HG02678 (cell line): ENCODE results near the gene MAP4K4.

Experiments used
- ATAC-seq: cut with Tn5 transposase; IDR thresholded peaks from one replicate; pipeline ENCODE4 v1.9.1; 2021; ENCODE audit warnings: mild to moderate bottlenecking, moderate library complexity; ENCODE audit not compliant: unreplicated experiment

The MAP4K4 gene

DNA sequence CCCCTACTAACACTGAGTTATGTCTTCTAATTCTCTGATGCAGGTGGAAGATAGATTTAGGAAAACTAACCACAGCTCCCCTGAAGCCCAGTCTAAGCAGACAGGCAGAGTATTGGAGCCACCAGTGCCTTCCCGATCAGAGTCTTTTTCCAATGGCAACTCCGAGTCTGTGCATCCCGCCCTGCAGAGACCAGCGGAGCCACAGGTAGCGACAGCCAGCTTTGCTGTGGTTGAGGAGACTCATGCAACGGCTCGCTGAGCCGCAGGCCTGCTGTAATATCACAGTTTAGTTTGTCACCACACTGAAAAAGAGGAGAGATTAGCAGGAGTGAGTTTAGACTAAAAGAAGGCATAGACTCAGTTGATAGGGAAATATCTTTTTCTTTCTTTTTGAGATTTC lies 163.3 kb downstream of the MAP4K4 start:
- no peak for ATAC-seq

DNA sequence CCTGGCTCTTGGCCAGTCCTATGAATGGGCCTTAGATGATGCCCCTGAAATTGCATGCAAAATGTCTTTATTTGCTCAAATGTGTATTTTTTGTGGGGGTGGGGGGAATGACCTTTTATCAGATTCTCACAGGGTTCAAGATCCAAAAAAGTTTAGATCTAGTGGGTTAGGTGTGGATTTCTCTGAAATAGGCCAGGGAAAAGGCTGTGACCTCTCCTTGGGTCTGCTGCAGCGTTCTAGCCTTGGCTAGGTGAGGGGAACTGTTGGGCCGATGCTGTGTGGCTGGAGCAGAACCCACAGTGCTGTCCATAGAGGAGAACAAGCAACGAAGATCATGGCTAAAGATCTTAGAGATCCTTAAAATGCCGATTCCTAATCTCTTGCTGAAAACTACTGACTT lies 163.9 kb downstream of the MAP4K4 start:
- ATAC-seq: no peak

DNA sequence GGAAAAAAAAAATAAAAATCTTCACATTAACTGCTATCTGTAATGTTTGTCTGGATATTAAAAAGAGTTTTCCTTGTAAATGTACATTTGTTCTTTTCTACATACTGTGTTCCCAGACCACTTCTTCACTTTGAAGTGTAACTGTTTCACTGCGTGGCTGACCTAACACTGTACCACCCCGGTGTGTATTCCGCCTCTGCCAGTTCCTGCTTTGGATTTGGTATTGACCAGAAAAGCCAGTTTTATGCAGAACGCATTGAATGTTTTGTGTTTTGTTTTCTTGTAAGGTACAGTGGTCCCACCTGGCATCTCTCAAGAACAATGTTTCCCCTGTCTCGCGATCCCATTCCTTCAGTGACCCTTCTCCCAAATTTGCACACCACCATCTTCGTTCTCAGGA lies 166.0 kb downstream of the MAP4K4 start:
- ATAC-seq: no peak

DNA sequence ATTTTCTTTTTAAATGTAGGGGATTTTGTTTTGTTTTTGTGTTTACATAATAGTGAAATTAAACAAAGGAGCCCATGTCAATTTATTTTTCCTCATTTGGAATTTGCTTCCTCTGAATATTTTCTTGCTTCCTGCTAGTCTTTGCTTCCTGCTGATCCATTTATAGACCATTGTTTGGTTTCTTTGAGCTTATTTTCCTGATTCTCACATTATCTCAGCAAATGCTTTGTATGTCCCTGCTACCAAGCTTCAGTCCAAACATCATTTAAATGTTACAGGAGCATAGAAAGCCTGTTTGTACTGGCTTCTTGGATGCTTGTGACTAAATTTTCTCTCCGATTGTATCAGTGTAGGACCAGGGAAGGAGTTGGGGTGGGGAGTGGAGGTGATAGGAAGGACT lies 166.9 kb downstream of the MAP4K4 start:
- ATAC-seq: no peak

DNA sequence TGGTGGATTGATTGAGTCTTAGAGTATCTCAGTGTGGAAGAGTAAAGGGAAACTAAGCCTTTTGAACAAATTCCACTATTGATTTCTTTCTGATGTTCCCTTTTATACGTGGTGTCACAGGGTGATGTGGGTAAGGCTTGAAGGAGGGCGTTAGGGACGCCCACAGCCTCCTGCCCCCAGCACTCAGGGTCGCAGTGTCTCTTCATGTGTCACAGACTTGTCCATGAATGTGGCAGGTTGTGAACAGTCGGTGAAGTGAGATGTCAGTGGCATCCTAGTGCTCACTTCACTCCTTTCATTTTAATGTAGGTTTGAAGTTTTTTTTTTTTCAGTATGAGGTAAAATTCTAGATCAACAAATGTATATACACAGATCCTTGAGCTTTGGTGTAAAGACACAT lies 171.0 kb downstream of the MAP4K4 start:
- ATAC-seq: no peak

DNA sequence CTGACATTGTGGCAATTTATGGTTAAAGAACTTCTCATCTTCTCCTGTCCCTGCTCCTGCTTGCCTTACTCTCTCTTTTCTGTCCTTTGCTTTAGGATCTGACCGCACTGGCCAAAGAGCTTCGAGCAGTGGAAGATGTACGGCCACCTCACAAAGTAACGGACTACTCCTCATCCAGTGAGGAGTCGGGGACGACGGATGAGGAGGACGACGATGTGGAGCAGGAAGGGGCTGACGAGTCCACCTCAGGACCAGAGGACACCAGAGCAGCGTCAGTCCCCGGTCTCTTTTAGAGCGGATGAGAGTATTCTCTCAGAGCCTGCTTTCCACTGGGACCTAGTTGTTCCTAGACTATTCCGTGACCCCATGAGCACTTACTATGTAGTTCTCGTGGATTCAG lies 172.0 kb downstream of the MAP4K4 start:
- ATAC-seq: no peak

DNA sequence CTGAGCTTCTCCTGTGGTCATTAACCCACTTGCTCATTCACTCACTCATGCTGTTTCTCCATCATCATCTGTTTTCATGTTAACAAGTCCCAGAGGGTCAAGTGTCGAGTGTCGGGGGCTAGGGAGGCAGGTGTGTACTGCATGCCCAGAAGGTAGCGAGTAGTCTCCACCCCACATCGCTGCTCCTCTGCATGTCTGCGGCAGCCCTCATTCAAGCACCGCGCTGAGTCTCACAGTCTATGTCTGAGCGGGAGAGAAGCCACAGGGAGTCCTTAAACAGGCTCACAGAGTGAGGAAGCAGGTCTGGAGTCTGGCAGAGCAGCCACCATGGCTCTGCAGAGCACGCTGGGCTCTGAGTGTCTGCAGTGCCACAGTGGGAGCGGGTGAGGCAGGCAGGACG lies 172.9 kb downstream of the MAP4K4 start:
- ATAC-seq: no peak

DNA sequence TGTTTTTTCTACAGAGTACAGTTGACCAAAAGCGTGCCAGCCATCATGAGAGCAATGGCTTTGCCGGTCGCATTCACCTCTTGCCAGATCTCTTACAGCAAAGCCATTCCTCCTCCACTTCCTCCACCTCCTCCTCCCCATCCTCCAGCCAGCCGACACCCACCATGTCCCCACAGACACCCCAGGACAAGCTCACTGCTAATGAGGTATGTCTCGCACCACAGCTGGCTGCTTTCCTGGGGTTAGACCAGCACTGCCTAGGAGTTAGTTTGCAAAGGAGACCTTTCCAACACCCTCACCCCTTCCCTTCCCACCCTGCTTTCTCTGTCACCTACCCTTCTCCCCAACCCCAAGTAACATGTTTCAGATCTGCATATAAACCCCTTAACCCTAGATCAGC lies 174.0 kb downstream of the MAP4K4 start:
- ATAC-seq: no peak

DNA sequence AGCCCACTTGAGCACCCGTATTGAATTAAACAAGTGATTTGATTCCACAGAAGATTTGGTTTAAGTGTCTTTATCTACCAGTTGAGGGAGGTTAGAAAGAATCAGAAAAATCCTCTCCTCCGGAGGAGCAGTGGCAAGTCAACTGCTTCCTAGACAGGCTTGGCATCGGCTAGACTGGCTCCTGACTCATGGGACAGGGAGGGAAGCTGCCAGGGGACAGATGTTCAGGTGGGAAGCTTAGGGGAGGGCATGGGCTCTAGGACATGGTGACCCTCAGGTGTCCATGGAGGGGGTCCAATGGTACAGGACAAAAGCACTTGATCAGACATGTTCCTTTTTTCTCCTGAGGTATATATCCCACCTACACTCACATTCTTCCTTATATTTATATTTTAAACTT lies 175.0 kb downstream of the MAP4K4 start:
- no peak for ATAC-seq

DNA sequence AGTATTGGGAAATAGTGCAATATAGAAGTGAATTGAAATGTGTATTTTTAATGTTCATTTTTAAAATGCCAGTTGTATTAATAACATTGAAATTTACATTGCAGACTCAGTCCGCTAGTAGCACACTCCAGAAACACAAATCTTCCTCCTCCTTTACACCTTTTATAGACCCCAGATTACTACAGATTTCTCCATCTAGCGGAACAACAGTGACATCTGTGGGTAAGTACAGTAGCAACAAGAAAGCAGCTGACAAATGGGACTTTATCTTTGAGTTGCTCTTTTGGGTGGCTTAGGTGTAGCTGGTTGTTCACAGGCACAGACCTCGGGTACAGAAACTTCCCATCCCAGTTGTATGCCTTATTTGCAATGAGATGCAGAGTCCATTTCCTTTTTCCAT lies 176.0 kb downstream of the MAP4K4 start:
- ATAC-seq: no peak

DNA sequence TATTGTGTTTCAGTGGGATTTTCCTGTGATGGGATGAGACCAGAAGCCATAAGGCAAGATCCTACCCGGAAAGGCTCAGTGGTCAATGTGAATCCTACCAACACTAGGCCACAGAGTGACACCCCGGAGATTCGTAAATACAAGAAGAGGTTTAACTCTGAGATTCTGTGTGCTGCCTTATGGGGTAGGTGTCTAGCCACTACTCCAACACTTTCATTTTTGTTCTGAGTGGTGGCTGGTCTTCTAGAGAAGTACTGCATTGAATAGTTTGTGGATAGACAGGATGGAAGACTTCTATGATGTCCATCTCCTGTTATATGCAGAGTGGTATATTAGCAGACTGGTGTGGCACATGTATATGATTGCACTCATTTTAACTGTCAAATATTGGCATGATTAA lies 176.6 kb downstream of the MAP4K4 start:
- no peak for ATAC-seq

DNA sequence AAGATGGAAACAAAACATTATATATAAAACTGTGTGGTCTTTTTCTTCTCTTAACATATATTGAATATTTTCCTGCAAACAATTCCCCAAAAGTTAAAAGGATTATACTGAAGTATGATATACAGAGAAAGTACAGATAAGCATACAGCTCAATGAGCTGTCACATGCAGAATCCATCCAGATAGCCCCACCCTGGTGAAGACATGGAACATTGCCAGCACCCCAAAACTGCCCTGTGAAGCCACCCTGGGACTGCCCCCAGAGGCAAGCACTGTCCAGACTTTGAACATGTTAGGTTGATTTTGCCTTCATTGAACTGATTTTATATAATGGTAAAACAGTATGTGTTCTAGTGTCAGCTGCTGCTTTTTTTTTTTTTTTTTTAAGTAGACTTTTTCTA lies 182.0 kb downstream of the MAP4K4 start:
- ATAC-seq: no peak

DNA sequence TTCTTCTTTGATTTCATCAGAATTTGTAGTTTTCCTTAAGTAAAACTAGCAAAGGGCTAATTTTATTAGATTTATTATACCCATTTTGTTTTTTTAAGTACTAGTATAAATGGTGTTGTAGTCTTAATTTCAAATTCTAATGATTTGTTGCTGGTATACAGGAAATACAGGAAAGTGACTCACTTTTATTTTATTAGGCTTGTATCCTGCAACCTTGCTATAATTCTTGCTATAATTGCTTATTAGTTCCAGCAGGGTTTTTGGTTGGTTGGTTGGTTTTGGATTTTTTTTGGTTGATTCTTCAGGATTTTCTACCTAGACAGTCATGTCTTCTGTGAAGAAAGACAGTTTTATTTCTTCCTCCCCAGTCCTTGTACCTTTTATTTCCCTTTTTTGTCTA lies 183.6 kb downstream of the MAP4K4 start:
- ATAC-seq: no peak

DNA sequence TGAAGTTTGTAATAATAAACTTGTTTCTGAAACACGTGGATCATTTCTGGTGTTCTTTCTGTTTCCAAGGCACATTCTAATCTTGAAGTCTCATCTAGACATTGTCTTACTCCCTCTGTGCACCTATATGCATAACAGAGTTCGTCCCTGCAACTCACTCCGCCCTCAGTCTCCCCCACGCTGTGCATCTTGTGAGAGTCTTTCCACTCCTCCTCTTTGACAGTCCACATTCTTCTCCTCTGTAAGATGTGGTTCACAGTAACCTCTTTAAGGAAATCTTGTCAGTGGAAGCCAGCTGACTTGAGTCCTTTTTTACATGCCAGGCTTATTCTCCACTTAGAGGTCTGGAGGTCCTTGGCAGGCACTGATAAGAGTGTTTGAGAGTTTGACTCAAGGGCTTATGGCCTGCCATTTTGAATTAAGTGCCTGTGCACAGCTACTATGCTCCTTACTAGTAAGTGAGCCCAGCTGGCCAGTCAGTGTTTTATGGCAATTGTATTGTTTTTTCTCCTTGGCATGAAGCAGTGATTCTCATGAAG lies 185.3 kb downstream of the MAP4K4 start:
- no peak for ATAC-seq

DNA sequence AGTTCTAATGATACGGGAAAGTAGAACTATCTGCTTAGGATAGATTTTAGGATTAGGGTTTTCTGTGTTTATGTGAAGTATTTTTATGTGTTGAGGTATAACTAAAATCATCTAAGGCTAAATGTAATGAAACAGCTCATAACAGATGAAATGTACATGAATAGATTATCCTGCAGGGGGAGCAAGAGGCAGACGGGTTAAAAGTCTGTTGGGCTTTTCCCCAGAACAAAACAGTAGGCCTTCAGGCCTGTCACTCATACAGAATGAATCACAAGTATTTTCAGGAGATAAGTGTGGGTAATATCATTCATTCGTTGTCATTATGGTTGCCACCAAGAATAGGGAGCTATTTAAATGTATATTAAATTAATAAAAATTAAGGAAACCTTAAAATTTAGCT lies 186.4 kb downstream of the MAP4K4 start:
- ATAC-seq: peak; percentile 52

DNA sequence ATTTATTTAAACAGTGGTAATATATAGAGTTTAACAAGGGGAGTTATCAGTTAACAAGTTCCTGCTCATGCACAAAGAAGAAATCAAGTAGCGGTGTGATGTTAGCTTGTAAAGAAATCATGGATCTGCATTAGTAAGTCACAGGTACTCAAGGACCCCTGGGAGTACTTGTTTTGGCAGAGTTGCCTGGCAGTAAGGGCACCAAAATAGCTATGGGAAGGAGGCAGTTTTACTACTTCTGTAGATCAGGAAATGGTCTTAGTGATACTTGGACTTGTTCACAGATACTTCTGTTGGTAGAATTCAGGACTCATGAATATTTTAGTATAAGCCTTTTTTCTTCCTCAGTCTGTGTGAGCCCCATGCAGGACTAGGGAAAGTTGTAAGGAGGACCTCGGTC lies 186.9 kb downstream of the MAP4K4 start:
- no peak for ATAC-seq

DNA sequence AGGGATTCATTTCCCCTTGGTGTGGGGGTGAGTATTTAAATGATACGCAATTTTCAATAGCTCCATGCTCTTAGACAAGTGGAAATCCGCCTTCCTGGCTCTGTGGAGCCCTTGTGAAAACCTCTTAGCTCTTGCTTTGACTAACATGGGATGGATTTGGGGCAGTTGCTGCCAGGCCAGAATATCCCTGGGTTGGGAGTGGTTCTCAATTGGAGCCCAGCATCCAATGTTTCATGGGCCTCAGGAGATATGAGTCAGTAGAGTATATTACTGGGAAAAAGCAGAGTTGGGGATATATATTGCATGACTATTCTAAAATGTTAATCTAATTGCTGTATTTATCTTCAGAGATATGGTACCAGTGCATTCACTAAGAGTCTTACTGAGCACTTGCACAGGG lies 189.8 kb downstream of the MAP4K4 start:
- no peak for ATAC-seq

DNA sequence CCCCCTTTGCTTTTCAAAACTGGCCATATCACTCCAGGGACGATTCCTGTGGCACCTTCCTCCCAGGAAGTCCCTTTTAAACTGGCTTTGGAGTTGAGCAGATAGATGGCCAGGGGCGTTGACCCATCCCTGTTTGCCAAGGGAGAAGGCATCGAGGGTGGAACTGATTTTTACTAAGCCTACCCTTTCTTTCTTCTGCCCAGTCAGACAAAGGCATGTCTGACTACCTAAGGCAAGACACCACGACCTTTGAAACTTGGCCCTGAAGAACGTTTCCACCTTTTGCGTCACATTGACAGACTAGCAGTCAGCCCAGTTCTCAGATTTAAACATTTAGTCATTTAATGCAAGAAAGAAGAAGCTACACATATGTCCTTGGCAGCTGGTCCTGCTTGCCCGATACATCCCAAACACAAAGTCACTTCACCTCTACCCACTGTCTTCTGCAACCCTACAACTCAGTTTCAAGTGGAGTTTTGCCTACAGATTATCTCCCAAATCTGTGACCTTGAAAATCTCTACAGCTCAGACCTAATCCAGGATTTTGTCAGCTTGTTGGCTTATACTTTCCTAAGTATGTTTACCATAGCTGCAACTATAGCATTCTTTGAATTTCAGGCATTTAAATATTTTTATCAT lies 192.1 kb downstream of the MAP4K4 start:
- ATAC-seq: no peak

DNA sequence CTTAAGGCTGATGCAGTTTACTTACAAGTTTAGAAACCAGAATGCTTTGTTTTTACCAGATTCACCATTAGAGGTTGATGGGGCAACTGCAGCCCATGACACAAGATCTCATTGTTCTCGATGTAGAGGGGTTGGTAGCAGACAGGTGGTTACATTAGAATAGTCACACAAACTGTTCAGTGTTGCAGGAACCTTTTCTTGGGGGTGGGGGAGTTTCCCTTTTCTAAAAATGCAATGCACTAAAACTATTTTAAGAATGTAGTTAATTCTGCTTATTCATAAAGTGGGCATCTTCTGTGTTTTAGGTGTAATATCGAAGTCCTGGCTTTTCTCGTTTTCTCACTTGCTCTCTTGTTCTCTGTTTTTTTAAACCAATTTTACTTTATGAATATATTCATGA lies 194.9 kb downstream of the MAP4K4 start:
- ATAC-seq: no peak

DNA sequence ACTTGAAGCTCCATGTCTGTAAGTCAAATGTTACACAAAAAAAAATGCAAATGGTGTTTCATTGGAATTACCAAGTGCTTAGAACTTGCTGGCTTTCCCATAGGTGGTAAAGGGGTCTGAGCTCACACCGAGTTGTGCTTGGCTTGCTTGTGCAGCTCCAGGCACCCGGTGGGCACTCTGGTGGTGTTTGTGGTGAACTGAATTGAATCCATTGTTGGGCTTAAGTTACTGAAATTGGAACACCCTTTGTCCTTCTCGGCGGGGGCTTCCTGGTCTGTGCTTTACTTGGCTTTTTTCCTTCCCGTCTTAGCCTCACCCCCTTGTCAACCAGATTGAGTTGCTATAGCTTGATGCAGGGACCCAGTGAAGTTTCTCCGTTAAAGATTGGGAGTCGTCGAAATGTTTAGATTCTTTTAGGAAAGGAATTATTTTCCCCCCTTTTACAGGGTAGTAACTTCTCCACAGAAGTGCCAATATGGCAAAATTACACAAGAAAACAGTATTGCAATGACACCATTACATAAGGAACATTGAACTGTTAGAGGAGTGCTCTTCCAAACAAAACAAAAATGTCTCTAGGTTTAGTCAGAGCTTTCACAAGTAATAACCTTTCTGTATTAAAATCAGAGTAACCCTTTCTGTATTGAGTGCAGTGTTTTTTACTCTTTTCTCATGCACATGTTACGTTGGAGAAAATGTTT lies 196.3 kb downstream of the MAP4K4 start:
- ATAC-seq: no peak

DNA sequence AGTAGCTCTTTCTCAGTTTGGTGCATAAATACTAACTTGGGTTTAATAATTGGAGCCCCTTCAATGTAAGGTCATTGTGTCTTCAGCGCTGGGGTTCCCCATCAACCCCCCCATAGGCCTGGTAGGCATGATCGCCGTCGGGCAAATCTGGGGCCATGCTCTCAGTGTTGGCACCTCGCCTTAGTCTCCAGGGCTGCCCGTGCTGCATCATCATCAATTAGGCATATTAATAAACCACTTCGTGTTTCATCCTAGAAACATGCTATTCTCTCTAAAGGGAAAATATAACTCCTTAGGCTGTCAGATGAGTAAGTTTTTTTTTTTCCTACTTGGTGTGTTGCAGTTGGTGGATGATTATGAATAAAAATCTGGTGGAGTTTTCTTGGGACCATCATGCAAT lies 197.5 kb downstream of the MAP4K4 start:
- no peak for ATAC-seq

DNA sequence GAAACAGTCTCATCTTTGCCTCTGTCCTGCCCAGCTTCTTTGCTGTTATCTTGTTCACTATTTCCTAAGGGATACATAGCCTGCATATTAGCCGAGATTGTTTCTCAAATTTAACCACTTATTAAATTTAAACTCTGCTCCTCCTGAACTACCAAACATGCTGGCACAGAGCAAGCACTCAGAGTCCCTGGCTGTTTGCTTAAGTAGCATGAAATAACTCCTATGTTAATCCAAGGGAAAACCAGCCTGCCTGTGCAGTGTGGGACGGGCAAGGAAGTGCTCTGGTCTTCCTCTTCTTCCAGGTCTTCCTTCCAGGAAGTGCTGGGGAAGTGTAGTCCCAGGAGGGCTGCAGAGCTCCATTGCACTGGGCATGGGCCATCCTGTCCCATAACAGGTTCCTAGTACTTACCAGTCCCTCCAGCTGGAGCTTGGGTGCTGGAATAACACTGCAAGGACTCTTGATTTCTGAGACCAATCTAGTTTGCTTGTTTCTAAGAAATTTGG lies 198.4 kb downstream of the MAP4K4 start:
- ATAC-seq: no peak

DNA sequence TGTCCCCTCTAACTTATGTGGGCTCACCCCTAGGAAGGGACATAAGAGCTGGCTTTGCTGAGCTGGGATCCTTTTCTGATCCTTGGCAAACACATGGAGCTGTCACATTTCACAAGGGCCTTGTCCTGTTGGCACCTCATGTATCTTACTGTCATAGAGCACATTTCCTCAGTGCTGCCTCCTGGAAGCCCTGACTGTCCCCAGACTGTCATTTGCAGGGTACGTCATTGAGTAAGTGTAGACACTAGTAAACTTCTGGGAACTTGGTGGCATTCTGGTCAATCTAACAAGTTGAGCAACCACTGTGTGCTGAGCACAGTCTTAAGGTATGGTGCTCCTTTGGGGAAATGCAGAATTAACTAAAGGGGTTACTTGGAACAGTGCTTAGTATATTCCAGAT lies 199.8 kb downstream of the MAP4K4 start:
- ATAC-seq: no peak
